Urothelium cell line (cell line): ENCODE results near the gene GPSM1.

Experiments used
- DNase-seq: peaks from one replicate; pipeline ENCODE4 v3.0.0; 2011; ENCODE audit warnings: low spot score, mixed read lengths
- FAIRE-seq: peaks from 2 replicates; lab custom pipeline; 2011; peaks lifted over from hg19 to GRCh38; lab: Jason Lieb, UNC

Gene GPSM1

GRCh38 chr9:136355616-136356557 lies 28.5 kb downstream of the GPSM1 start:
- no peak for FAIRE-seq

DNA sequence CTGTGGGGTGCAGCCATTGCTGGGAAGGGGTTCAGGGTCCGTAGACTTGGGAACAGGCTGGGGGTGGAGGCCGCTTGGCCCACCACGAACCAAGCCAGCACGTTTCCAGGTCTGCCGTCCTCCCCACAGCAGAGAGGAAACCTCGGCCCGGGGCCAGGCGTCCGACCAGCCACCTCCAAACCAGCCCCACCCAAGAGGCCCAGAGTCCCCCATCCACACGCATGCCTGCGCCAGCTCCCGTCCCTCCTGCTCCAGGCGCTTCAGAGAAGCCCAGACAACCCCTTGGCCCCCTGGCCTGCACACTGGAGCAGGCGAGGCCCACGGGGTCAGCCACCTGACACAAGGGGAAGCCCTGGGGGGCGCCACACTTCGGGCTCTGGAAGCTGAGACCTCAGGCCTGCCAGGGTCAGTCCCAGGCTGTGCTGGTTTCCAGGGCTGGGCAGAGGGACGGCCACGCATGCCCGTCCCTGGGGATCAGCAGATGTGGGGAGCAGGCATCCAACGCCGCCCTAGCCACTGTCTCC lies 29.9 kb downstream of the GPSM1 start:
- DNase-seq (no peak), FAIRE-seq (no peak)

More at GRCh38 chr9:136355616-136356557, 28.5 kb downstream of the GPSM1 start:
- no peak for DNase-seq

DNA sequence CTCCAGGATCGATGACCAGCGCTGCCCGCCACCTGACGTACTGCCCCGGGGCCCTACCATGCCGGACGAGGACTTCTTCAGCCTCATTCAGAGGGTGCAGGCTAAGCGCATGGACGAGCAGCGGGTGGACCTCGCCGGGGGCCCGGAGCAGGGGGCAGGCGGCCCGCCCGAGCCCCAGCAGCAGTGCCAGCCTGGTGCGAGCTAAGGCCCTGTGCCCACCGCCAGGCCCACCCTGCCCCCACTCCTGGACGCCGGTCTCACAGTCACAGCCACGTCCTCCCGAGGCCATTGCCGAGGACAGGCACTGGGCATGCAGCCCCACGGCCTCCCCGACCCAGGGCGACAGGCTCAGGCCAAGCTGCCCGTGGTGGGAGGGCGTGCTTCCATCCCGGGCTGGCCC lies 30.7 kb downstream of the GPSM1 start:
- FAIRE-seq (no peak), DNase-seq (no peak)

DNA sequence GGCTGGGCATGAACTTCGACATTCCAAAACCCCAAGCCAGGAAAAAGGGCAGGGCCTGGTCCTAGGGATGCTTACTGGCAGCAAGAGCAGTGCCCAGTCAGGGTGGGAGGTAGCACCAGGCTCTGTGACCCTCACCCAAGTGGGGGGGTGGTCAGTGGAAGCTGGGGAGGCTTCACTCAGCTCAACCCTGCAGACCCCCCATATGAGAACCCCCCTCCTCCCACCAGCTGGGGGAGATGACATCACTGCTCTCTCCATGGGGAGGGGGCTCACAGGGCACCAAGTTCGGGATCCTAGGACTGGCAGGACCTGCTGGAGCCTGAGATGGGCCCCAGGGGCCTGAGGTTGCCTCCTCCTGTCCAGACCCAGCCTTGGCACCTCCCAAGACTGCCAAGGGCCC lies 31.5 kb downstream of the GPSM1 start:
- no peak for DNase-seq
- FAIRE-seq, result no peak

DNA sequence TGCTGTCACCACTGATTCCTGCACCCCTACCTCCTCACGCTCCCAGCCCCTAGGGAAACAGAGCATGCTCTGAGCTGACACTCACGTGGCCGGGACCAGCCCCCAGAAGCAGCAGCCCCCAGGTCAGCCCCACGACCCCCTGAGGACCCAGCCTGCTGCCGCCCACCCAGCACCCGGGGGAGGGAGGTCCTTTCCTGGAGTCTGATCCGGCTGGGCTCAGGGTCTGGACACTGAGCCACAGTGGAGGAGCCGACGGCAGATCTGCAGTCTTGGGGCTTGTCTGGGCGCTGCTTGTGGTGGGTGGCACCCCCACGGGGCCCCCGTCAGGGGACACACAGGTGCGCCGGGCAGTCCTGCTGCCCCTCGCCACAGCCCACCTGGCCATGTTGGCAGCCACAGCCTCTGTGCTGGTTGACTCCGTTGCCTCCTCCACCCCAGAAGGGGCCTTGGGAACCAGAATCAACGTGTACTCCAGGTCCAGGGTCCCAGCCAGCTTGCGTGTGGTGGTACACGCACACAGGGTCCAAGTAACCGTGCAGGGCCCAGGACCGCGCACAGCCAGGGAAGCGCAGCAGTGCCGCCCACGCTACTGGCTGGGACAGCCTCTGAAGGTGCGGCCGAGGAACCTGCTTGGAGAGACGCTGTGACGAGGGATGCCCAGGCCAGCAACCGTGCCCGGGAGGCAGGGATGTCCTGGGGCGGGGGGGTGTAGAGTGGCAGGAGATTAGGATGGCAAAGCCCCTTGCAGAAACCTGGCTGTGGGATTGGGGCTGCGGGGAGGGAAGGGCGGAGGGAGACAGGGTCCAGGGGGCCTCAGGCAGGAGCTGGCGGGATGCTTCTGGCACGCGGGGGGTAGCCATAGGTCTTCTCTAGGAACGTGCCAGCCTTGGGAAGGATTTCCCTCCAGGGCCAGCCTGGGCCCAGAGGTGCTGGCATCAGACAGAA lies 32.7 kb downstream of the GPSM1 start:
- no peak for DNase-seq
- FAIRE-seq, result no peak

DNA sequence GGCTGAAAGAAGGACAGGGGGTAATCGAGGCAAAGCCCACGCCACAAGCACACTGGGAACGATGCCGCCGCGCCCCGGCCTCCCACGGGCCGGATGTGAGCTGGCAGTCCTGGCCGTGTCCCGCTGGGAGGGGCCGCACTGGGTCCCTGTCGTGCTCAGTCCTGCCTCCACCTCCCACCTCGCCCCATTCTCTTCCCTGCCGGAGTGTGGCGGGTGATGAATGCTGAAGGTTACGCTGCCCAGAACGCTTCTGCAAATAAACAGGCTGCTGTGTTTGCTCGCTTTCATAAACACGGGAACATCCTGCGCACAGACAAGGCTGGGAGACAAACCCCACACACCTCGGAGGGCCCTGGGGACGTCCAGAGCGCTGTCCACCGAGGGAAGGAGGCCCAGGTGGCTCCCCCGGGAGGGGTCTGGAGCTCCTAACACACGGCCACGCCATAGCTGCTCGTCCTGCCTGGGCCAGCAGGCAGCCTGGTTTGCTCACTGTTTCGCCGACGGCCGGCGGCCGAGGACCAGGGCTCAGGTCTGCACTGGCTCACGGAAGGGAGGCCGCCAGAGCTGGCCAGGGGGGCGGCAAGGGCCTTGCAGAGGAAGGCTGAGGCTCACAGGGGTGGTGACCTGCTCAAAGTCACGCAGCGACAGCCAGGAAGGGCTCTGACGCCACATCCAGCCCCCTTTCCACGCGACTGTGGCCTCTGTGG lies 33.9 kb downstream of the GPSM1 start:
- DNase-seq (no peak), FAIRE-seq (no peak)

DNA sequence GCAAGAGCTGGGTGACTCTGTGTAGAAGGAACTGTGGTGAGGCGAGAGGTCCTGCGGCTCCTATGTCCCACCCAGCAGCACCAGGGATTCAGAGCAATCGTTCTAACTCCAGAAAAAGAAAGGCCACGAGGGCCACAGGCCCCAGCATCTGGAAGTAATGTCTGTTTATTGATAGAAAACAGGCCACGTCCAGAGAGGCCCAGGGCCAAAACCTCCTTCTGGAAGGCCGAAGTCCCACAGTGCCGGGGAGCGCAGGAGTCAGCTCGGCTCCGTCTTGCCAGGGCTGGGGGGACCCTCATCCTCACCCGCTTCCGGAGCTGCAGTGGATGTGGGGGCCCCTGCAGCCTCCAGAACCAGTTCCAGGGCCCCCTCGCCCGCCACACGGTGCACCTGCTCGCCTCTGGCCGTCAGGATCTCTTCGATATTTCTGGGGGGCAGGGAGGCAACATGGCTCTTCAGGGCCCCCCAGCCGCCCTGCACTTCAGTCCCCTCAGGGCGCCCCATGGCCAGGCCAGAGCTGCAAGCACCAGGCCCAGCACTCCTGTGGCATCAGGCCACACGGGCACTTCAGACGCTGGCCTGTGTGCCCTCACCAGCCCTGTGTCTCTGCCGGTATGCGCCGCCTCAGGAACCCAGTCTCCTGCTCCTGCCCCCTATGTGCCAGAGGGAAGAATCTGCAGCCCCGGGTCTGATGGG lies 34.6 kb downstream of the GPSM1 start:
- no peak for FAIRE-seq

DNA sequence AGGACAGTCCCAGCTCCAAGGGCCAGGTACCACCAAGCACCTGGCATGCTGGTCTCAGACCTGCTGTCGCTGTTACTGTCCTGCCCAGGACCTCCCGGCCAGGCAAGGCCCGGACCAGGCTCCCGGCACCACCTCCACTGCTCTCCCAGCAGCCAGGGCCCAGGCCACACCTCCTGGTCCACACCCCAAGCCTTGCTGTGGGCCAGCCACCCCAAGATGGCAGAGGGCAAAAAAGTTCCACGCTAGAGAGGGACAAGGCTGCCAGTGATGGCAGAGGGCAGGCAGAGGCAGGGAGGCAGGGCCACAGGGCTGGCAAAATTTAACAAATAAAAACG lies 35.1 kb downstream of the GPSM1 start:
- FAIRE-seq, result no peak

More for the DNA sequence above, 34.6 kb downstream of the GPSM1 start:
- no peak for DNase-seq

DNA sequence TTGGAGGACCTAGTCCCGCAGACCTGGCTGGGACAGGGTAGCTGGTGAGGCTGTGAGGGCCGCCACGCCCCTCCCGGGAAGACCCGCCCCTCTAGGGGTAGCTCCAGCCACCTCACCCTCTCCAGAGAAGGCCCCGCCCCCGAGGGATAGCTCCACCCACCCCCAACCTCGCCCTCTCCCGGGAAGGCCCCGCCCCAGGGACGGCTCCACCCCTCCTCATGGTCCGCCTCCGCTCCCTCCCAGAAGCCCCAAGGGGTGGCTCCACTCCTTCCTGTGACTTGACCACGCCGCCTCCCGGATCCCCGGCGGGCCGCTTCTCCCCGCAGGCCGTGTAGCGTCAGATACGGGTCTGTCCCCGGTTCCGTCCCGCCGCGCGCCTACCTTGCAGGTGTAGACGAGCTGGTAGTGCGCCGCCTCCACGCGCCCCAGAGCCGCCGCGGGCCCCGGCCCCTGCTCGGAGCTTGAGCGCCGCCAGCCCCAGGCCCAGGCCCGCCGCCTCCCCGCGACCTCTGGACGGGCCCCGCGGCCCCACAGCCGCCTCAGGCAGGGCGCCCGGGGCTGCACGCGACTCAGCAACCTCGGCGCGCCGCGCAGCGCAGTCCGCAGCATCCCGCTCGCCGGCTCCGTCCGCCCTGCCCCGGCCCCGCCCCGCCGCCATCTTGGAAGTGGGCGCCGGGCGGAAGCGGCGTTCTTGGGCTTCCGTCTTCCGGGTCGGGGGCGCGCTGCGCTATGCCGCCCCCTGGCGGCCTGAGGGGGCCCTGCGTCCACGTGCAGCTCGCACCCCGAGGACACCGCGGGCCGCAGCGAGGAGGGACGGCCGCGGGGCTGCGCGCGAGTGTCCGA lies 36.0 kb downstream of the GPSM1 start, which contains the start of gene DNLZ:
DNLZ (minus strand) TSS at position 639 of the 843 bp plus-strand sequence; CDS start at position 609, 30 bp downstream.
- FAIRE-seq (peak; percentile 93), DNase-seq (peak; percentile 99)

More for the DNA sequence above, 35.1 kb downstream of the GPSM1 start:
- no peak for DNase-seq

DNA sequence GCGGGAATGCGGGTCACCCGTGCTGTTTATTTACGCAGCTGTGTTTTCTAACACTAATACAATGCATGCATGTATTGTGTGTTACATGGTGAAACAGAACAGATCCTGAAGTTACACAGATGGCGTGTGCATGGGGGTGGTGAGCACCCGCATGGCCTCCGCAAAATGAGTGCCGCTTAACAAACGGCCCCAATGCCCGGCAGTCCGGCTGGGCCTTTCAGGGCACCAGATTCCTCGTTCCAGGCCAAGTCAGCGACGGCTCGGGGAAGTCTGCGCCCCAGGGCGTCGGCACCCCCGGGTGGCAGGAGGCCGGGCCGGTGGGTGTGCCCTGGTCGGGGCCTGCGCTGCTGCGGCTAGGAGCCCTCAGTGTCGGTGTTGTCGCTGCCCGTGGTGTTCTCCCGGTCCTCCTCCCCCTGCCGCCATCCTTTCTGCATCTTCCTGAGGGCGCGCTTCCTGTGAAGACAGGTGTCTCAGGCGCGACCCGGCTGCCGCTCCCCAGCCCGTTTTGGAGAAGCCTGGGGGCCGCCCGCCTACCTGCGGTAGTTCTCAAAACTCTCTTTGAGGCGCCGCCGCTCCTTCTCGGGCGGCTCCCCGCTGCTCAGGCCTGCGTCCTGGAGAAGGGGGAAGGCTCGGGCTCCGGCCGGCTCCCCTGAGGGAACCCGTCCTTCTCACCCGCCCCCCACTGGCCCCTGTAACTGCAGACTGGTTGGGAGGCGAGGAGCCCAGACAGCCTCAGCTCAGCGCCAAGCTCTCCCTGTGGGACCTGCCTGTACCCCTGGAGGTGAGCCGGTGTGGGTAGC lies 36.8 kb downstream of the GPSM1 start:
- no peak for DNase-seq
- no peak for FAIRE-seq

GRCh38 chr9:136364942-136365774 lies 37.8 kb downstream of the GPSM1 start:
- DNase-seq (no peak), FAIRE-seq (no peak)

- FAIRE-seq, result no peak
These were observed 38.5 kb downstream of the GPSM1 start for GRCh38 chr9:136365775-136366222.

GRCh38 chr9:136366826-136367225 lies 39.5 kb downstream of the GPSM1 start:
- FAIRE-seq (no peak), DNase-seq (no peak)

More at GRCh38 chr9:136365775-136366222, 38.5 kb downstream of the GPSM1 start:
- no peak for DNase-seq

DNA sequence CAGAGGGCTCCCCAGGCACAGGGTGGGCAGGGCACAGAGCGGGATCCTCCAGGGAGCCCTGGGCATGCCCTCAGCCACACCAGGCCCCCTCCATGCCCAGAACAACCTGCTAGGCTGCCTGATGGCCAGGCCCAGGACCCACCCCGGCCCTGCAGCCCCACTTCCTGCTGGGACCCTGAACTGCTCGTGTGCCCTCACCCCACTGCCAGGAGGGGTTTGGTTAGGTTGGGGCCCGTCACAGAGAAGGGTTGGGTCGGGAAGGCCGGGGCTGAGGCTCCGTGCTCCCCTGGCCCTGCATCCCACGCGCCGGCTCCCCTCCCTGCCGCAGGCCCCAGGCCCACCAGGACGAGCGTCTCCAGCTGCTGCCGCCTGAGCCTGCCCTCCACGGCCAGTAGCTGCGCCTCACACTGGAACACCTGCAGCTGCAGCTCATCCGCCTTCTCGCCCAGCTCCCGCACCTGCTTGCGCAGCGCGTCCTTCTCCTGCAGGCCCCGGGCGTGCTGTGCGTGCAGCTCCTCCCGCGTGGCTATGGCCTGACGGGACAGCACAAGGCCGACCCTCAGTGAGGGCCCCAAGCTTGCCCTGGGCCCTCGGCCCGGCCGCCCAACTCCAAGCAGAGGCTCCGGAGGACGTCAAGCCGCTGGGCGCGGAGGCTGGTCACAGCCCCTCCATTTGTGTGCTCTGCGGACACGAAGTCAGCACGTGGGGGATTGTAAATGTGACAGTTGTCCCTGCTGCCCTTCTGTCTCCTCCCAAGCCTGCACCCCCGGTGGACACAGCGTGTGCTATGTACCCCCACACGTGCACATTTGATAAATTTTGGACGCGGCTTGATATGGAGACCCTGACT lies 40.2 kb downstream of the GPSM1 start:
- FAIRE-seq (no peak), DNase-seq (no peak)

DNA sequence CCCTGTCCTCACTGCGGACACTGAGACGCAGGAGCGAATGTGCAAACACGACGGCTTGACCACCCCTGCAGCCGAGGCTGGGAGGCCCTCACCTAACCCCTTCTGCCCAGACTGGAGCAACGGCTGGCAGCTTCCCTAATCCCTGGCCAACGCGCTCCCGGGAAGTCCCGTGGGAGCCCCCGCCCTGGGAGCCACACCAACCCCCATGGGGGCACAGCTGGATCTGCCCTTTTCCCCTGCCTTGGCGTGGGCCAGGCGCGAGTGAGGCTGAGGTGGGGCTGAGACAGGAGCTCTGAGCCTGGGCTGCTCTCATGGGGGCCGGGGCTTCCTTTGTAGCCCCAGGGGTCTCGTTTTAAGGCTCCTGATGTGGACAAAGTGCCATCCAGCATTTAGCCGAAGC lies 40.9 kb downstream of the GPSM1 start:
- no peak for FAIRE-seq
- DNase-seq, result no peak

DNA sequence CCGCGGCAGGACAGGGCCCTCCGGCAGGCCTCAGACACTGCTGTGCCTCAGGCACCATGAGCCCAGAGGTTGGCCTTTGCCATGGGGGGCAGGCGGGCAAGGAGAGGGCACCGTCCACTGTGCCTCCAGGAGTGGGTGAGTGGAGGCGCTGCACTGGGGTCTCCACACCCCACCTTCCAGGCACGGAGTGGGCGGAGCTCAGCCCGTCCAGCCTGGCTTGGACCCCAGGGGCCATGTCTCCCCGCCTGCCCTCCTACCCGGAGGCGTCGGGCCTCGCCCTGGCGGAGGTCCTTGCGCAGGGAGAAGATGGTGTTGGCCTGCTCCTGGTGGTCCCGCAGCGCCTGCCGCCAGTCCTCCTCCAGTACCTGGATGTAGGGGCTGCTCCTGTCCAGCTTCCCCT lies 42.7 kb downstream of the GPSM1 start:
- DNase-seq (no peak), FAIRE-seq (no peak)
